HG03025 (cell line): ENCODE data around the gene TUBGCP2.
"Not testable (repeated sequence)": the region's sequence is repeated elsewhere in the genome, so short reads cannot be mapped to it uniquely, and the experiment has no call there.

ENCODE experiments used
- ATAC-seq: cut with Tn5 transposase; IDR thresholded peaks from one replicate; pipeline ENCODE4 v1.9.1; 2021; ENCODE audit warnings: mild to moderate bottlenecking, moderate library complexity; ENCODE audit not compliant: unreplicated experiment, low FRiP score

Gene TUBGCP2

GRCh38 chr10:133234796-133235195 lies 73.9 kb downstream of the TUBGCP2 start:
- ATAC-seq, result not testable (repeated sequence)

- no peak for ATAC-seq
These were observed 76.6 kb downstream of the TUBGCP2 start for GRCh38 chr10:133231946-133232574.

- no peak for ATAC-seq
These were observed 77.3 kb downstream of the TUBGCP2 start for GRCh38 chr10:133231244-133231945.

- no peak for ATAC-seq
These were observed 78.1 kb downstream of the TUBGCP2 start for GRCh38 chr10:133230387-133231195.

GRCh38 chr10:133230044-133230361 lies 78.7 kb downstream of the TUBGCP2 start, which contains the start of gene UTF1:
UTF1 (plus strand) TSS chr10:133230217; CDS start chr10:133230289, 72 bp downstream.
- no peak for ATAC-seq

- no peak for ATAC-seq
These were observed 79.2 kb downstream of the TUBGCP2 start for GRCh38 chr10:133229265-133230043.
